Measurements from ENCODE around the gene RTN4RL1. TPM values are rescaled to one million over a fixed set of nuclear protein-coding genes. Genes with fewer than 3 reads are reported as not detected.

RTN4RL1 gene
- total and polyA plus RNA-seq, 9 donors, result 0.30 to 4.1 (median 1.6) TPM; not detected in 1

GRCh38 chr17:1942066-1942365 lies 83.1 kb downstream of the RTN4RL1 start:
- no peak for TF ChIP-seq EP300 (IDR thresholded peaks at IDR 0.05)
- no peak for TF ChIP-seq CTCF (IDR thresholded peaks at IDR 0.05)
- no peak for TF ChIP-seq POLR2A (IDR thresholded peaks at IDR 0.05)
- 27 to 43% (median 37%) methylated on average over 7 of the region's 7 CpGs for WGBS, 3 donors

DNA sequence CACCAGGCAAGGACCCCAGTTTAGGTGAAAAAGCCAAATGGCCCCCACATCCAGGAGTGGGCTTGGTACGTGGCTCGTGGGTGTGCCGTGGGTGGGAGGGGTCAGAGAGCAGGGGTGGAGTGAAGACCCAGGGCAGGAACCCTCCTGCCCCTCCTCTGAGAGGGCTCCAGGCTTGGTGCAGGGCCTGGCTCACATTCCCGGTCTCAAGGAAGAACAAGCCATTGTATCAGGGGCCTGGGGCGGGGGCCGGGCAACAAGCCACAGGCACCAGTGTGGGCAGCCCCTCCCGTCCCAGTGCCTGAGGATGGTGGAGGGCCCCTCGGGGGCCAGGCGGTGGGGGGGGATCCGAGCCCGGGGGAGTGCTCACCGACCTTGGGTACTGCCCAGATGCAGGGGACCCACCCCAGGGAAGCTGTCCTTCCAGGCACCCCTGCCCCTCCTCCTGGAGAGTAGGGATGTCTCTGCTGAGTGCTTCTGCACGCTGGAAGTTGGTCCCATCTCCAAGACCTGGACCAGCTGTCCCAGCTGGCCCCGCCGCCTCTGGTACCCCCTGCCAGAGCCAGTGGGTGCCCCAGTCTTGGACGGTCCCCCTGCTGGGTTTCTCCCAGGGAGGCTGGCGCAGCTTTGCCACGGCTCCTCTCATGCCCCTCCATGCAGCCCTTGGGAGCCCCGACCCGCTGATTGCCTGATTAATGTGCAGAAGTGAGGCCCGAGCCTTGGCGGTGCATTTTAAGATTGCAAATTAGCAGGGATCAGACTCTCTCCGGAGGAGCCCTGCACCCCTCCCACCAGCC lies 83.7 kb downstream of the RTN4RL1 start:
- TF ChIP-seq CTCF (IDR thresholded peaks at IDR 0.05) (no peak), POLR2A (IDR thresholded peaks at IDR 0.05) (no peak), EP300 (IDR thresholded peaks at IDR 0.05) (no peak)
- no peak for DNase-seq
- H3K9me3 ChIP-seq, result no peaks in the 10 kb centered on the region
- H3K4me1 ChIP-seq (ENCODE audit: insufficient read depth), result no peaks in the 10 kb centered on the region
- H3K27ac ChIP-seq, result no peak overlapping the region
- H3K4me3 ChIP-seq, result no peak overlapping the region
- no peaks in the 10 kb centered on the region for H3K27me3 ChIP-seq
- H3K36me3 ChIP-seq, result no peaks in the 10 kb centered on the region
- intact Hi-C loops (cut with DNase I), result no loop called here
- WGBS, 3 donors, result 43 to 56% (median 46%) methylated on average over 15 to 23 of the region's 23 CpGs

More at GRCh38 chr17:1942066-1942365, 83.1 kb downstream of the RTN4RL1 start:
- no peaks in the 10 kb centered on the region for H3K36me3 ChIP-seq
- DNase-seq, result no peak
- intact Hi-C loops (cut with DNase I), result no loop called here
- H3K4me1 ChIP-seq (ENCODE audit: insufficient read depth), result no peaks in the 10 kb centered on the region
- no peak overlapping the region for H3K27ac ChIP-seq
- H3K4me3 ChIP-seq, result no peak overlapping the region
- H3K9me3 ChIP-seq, result no peaks in the 10 kb centered on the region
- no peaks in the 10 kb centered on the region for H3K27me3 ChIP-seq

DNA sequence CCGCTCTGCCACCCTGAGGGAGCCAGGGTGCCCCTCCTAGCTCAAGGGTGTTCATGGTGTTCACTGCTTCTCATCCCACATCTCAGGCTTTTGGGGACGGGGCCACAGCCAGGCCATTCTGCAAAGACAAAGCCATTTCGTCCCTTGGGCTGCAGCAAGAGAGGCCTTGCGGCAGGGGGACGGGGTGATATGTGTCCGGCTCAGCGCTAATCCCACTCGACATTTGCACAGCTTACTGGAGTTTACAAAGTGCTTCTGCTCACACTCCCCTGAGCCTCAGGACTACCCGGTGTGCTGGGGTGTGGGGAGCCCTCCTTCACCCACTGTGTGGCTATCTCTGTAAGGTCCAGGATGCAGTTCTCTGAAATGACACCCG lies 84.3 kb downstream of the RTN4RL1 start:
- intact Hi-C loops (cut with DNase I), result no loop called here
- Histone ChIP-seq H3K27me3 (no peaks in the 10 kb centered on the region), H3K4me1 (ENCODE audit: insufficient read depth) (no peaks in the 10 kb centered on the region), H3K9me3 (no peaks in the 10 kb centered on the region), H3K4me3 (no peak overlapping the region), H3K27ac (no peak overlapping the region), H3K36me3 (no peaks in the 10 kb centered on the region)
- 79 to 90% (median 81%) methylated on average over 10 of the region's 10 CpGs for WGBS, 3 donors
- no peak for TF ChIP-seq POLR2A (IDR thresholded peaks at IDR 0.05)
- no peak for TF ChIP-seq CTCF (IDR thresholded peaks at IDR 0.05)
- TF ChIP-seq EP300 (IDR thresholded peaks at IDR 0.05), result no peak
- DNase-seq, result no peak

DNA sequence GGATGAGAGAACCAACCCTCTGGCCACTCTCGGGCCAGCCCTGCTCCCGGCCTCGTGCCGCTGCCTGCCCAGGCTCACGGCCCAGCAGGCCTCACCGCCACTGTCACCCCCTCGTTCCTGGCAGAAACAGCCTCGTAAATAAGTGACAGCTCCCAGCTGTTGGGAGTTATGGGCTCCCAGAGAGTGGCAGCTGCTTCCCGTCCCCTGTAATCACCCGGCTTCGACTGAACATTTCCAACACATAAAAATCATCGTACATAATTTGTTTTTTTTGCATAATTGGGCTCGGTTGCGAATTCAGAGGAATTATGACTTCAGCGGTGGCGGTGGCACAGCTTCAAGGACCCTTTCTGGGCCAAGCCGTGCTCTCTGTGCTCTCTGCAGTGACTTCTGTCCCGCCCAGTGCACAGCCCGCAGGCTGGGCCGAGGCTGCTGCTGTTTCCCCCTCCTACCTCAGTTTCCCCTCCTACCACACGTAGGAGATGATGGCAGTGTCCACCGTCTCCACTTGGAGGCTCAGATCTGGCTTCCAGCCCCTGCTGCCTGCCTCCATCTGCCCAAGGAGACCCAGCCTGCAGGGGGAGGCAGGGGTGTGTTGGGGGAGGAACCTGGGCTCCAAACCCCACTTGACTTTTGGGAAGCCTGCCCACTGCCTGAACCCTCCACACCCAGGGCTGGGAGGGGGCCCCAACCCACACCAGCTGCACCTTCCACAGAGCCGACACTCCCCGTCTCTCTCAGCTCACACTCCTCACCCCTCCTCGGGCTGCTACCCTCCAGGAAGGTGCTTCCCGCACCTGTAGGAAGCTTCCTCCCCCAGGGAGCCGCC lies 84.9 kb downstream of the RTN4RL1 start:
- intact Hi-C loops (cut with DNase I), result no loop called here
- 38 to 45% (median 40%) methylated on average over 27 of the region's 27 CpGs for WGBS, 3 donors
- no peak for DNase-seq

More for the DNA sequence above, 84.9 kb downstream of the RTN4RL1 start:
- H3K9me3 ChIP-seq, result no peaks in the 10 kb centered on the region
- H3K27me3 ChIP-seq, result no peaks in the 10 kb centered on the region
- no peak overlapping the region for H3K4me3 ChIP-seq
- H3K4me1 ChIP-seq (ENCODE audit: insufficient read depth), result no peaks in the 10 kb centered on the region
- TF ChIP-seq POLR2A (IDR thresholded peaks at IDR 0.05), result no peak
- TF ChIP-seq EP300 (IDR thresholded peaks at IDR 0.05), result no peak
- no peak for TF ChIP-seq CTCF (IDR thresholded peaks at IDR 0.05)
- no peak overlapping the region for H3K27ac ChIP-seq
- H3K36me3 ChIP-seq, result no peaks in the 10 kb centered on the region
